Stimulated activated CD8-positive, alpha-beta memory T cell treated with anti-CD3 and anti-CD28 coated beads, Interleukin-4, amount 100 ng/mL, for 4 hours (primary cell): ENCODE data around the gene HS6ST3.
"Not testable (repeated sequence)": the region's sequence is repeated elsewhere in the genome, so short reads cannot be mapped to it uniquely, and the experiment has no call there.

Experiments used
- DNase-seq, 2 donors: peaks; one replicate each; pipeline ENCODE4 v3.0.0-alpha.2; 2020; ENCODE audit warnings: low read depth in 2 of 2, low spot score in 1 of 2

Gene HS6ST3

DNA sequence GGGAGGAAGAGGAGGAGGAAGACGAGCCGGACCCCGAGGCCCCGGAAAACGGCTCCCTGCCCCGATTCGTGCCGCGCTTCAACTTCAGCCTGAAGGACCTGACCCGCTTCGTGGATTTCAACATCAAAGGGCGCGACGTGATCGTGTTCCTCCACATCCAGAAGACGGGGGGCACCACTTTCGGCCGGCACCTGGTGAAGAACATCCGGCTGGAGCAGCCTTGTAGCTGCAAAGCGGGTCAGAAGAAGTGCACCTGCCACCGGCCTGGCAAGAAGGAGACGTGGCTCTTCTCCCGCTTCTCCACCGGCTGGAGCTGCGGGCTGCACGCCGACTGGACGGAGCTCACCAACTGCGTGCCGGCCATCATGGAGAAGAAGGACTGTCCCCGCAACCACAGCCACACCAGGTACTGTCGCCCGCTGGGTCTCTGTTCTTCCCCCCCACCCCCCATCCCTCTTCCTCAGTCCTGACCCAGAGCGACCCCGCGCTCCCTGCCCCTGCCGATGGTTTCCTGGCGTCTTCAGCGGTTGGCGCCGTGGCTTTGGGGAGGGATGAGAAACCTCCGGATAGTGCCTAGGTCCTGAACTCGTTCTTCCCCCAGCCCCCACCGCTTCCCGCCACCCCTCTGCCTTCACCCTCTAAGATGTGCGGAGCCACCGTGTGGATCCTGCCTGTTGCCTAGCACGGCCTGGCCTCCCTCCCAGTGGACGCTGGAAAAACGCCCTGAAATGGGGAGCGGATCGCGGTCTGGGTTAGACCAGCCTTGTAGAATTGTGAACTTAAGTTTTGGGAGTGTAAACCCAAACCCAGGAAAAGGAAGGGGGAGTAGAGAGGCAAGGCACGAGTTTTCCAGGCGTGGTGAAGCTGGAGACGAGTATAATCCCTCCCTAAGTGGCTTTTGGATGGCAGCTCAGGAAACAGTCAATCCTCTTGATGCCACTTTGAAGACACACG is 1.5 kb downstream of the HS6ST3 start:
- DNase-seq, result no peak

DNA sequence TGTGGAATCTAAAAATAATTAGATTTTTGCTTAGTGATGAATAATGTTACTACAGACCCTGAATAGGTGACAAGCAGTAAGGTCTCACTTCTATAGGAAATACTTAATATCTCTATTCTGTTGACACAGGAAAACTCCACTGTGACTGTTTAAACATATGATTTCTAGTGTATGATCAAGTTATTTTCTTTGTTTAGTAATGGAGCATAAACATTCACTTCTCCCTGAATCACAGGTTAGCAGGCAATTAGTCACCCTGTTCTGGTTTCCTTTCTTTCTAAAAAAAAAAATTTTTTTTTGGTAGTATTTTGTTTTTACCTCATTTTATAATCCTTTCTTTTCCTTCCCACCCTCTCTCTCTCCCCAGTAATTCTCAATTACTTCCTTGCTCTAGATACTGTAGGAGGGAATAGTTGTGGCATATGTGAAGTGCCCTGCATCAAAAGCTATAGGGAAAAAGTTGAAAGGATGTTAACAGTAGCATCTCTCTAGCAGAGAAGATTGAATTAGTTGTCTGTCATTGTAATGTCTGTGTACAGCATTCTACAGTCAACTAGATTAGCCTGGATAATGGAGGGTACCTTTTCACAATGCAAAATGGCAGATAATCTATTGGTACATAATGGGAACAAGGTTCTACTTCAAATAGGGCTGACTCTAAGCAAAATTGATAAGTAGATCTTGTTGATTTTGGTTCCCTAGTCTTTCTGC is 3.5 kb downstream of the HS6ST3 start:
- no peak for DNase-seq

DNA sequence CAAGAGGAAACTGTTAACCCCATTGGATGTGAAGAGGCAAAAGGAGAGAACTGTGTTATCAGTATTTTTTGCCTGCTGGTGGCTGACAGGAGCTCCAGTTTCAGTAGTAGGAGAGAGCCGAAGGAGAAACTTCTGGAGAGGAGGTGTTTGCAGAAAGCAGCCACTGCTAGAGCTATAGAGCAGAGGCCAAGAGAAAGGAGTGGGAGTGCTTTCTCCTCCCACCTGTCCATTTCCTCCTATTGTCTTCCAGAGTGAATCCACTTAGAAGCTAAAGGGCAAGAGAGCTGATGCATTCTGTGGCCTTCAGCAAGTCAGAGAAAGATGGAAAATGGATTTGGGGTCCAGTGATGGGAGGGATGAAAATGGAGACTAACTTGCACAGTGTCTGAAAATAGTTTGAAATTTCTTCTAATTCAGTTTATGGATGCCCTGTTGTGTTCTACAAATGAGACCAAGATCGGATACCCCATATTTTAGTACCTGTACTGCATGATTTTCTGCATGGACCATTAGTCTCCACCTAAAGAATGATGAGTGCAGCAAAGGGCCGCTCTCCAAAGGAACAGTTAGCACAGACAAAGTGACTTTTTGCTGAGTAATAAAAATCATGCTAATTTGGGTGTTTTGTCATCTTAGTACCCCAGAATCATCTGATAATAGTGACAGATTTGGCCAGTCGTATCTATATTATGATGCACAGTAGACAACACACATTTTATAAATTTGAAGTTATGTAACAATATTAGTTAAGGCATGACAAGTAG is 10.7 kb downstream of the HS6ST3 start:
- DNase-seq, result no peak

DNA sequence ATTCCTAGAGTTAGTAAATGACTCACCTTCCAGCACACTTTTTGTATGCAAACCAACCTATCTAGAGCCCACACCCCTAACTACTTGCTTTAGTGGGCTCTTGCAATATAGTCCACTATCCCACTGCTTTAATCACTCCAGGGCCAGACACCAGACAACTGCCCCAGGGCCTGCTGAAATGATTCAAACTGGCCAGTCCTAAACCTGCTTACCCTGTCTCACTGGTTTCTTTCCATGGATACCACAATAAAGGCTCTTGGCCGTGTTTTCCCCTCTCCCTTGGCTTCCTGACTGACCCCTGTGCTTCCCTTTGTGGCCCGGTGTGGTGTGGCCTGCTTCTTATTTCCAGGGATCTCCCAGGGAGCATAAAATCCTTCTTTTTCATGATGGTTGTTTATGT is 14.6 kb downstream of the HS6ST3 start:
- no peak for DNase-seq

DNA sequence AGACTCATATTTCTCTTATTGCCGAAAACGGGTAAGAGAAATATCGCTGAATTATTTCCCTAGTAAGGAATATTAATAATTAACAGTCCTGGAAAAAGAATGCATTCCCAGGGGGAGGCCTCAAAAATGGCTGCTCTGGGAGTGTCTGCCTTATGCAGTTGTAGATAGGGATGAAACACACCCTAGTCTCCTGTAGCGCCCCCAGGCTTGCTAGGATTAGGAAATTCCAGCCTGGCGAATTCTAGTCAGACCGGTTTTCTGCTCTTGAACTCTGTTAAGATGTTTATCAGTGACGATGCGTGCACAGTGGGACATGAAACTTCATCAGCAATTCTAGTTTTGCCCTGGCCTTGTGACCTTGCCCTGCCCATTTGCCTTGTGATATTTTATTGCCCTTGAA is 18.2 kb downstream of the HS6ST3 start:
- DNase-seq, result not testable (repeated sequence)

DNA sequence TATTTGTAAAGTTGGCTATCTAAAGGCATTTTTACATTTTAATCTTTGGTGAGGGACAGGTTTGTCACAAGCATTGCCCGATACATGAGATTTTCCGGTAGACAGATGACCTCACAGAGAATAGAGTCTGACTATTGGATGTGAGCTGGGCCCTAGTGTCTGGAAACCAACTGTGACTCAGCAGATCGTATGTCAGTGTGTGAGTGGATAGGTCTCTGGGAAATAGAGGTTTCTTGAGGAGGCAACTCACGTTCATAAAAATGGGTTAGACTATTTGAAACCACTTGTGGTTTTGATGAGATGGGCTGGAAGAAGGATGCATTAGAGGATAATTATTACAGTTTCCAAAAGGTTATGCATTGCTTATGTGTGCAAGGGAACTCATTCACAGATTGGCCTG is 19.2 kb downstream of the HS6ST3 start:
- DNase-seq, result no peak

DNA sequence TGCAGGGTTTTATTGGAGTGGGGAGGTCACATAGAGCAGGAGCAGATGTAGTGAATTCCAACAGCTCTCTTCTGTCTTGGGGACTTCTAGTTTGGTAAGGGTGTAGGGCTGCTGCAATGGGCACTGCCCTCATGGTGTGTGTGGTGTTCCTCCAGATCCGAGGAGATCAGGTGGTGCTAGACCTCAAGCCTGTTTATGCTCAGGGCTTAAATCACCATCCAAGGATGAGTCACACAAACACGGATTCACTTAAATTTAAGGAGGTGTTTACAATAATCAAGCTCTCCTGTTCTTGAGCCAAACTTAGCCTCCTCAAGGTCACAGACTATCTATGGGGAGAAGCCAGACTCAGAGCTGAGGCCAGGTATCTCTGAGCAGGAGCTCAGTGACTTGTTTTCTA is 23.0 kb downstream of the HS6ST3 start:
- DNase-seq, result no peak

DNA sequence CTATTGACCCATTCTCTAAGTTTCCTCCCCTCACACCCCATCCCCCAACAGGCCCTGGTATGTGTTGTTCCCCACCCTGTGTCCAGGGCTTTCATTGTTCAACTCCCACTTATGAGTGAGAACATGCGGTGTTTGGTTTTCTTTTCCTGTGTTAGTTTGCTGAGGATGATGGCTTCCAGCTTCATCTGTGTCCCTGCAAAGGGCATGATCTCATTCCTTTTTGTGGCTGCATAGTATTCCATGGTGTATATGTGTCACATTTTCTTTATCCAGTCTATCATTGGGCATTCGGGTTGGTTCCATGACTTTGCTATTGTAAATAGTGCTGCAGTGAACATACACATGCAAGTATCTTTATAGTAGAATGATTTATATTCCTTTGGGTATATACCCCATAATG is 25.5 kb downstream of the HS6ST3 start:
- DNase-seq, result not testable (repeated sequence)

DNA sequence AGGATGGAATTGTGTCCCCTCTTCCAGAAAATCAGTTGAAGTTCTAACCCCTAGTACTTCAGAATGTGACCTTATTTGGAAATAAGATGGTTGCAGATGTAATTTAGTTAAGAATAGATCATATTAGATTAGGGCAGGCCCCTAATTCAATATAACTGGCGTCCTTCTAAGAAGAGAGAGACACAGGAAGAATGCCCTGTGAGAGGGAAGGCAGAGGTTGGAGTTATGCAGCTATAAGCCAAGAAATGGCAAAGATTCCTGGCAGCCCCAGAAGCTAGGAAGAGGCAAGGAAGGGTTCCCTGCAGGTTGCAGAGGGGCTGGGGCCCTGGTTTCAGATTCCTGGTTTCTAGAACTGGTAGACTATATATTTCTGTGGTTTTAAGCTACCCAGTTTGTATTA is 30.0 kb downstream of the HS6ST3 start:
- no peak for DNase-seq

DNA sequence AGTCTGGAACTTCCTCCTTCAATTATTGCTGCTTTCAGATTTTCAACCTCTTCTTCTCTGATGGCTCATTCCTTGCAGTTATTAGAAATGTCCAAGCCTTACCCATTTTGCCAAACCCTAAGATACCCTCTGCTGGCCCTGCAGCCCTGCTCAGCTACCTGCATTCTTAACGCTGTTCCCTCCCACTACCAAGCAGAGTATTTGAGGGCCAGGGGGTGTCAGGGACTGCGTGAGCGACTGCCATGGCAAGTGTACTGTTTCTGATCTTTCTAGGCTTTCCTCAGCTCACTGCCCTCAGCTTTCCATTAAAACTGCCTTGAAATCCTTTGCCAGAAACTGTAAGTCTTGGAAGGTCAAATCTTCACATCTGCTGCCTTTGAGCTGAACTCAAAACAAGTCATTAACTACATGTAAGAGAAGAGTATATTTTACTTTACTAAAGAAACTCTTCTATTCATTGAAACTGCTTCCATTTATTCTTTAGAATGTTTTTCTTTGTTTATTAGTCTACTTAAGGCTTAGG is 41.0 kb downstream of the HS6ST3 start:
- no peak for DNase-seq

DNA sequence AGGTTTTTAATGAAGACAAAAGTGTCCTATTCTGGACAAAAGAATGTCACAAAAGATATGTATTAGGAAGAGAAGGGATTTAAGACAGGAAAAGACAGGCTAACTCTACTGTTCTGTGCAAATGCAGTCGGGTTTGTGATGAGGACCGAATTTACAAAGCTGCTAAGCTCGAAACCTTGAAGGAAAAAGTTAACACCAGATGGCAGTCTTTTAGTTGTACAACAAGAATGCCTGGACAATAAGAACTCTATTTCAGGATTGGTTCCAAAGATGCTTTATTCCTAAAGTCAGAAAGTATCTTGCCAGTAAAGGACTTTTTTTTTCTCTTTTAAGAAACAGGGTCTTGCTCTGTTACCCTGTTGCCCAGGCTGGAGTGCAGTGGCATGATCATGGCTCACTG is 51.1 kb downstream of the HS6ST3 start:
- DNase-seq, result no peak

DNA sequence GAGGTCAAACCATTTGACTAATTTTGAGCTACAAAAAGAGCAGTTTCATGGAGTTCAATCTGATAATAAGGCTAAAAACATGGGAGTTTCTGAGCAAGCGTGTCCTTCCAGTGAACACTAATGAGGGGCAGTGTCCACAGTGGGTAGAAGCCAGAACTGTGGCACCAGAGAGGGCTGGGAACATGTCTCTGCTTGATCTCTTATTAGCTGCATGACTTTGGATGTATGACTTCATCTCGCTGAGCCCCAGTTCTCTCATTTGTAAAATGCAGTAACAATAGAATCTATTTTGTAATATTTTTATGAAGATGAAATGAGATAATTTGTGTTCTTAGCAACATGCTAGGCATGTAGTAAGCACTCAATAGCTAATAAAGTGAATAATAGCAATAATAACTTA is 69.8 kb downstream of the HS6ST3 start:
- DNase-seq, result no peak

DNA sequence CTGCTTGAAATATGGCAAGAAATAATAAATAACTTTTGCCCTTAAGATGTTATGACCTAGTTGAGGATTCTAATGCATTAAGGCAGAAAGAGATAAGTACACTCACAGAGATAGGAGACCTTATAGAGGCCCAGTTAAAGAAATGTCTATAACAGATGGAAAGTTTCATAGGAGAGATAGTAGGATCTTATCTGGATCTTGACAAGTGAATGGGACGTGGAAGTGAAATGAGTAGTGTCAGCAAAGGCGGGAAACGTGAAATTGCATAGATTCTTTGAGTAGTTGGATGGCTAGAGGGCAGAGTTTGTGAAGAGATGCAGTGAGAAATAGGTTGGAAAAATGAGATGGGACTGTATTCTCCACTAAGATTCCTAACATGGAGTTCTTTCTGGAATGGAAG is 71.2 kb downstream of the HS6ST3 start:
- no peak for DNase-seq

DNA sequence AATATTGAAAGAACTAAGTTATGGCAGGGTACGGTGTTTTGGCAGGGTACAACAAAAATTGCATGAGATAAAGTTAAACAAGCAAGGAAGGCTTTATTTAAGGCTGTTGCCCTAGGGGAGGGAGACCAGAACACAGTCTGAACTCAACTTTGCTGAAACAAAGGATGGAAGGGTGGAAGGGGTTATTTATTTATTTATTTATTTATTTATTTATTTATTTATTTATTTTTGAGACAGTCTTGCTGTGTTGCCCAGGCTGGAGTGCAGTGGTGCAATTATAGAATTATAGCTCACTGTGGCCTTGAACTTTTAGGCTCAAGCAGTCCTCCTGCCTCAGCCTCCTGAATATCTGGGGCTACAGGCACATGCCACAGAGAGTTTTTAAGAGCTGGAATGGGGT is 75.9 kb downstream of the HS6ST3 start:
- no peak for DNase-seq

DNA sequence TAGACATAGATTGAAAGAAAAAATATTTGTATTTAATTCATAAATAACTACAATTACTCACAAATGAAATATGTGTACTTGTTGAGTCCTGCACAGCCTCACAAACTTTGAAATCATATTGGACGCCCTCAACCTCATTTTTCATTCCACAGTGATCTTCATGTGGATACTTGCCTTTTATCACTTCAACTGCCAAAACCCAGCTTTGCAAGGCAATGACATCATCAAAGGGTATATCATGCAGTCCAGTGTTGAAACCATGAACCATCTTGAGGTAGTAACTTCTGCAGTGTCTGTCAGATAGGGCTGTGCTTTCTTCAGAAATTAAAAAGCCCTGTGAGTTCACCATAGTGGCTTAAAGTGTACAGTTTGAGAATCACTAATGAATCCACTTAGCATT is 82.2 kb downstream of the HS6ST3 start:
- DNase-seq, result no peak

DNA sequence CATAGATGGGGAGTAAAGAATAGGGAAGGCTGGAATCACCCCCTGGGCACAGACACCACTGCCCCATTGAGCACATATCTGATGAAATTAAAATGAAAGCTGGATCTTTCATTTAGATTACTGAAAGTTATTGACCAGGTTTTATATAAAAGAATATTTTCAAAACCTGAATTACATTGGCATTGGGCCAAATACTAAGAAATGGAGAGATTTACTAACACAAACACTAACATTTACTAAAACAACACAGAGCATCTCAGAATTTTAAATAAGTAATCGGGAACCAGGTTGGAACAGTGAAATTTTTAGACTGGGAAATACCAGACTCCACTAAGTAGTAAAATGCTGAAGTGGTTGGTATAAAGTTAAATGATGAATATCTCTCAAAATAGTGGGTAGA is 88.9 kb downstream of the HS6ST3 start:
- no peak for DNase-seq

DNA sequence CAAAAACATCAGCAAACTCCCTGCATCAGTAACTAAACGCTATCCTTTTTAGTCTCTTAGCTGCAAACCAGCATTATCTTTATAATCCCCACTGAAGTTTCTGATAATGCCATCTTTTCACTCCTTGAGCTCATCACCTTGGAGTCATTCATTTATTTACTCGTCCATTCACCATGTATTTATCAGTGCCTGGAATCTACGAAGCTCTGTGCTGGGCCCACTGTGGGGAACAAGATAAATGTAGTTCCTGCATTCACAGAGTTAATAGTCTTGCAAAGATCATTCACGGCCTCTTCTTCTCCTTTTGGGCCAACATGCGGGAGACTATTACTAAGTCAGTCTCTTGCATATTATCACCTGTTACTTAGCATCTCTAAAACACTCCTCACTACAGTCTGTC is 89.4 kb downstream of the HS6ST3 start:
- DNase-seq, result no peak

DNA sequence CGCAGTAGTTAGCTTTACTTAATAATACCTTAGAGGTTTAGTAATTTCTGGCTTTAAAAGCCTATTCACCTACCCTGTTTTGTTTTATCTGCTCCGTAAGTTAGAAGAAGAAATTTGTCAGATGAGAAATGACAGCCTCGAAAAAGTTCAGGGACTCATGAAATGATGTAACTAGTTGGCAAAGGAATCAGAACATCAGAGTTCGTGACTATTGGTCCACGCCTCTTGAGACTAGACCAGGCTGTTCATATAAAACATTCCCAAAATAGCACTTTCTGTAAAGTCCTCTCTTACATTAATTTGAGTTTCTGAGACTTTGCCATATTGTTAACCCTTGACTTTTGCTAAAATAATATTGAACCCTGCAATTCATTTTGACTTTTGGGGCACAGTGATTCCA is 92.0 kb downstream of the HS6ST3 start:
- no peak for DNase-seq

DNA sequence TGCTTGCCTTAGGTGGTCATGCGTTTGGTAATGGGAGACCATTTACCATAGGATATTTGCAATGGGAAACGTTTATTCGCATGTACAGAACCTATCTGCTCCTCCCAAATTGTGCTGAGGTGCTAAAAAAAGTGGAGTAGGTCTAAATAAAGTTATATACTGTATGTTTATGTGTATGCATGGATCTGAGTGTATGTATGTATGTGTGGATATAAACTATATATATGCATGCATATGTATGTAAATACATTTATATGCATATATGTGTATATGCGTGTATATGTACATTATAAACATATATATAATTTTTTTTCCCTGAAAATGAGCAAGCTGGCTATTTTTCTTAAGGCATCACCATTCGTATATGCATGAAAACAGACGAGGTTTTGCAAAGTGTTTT is 95.9 kb downstream of the HS6ST3 start:
- DNase-seq, result no peak

DNA sequence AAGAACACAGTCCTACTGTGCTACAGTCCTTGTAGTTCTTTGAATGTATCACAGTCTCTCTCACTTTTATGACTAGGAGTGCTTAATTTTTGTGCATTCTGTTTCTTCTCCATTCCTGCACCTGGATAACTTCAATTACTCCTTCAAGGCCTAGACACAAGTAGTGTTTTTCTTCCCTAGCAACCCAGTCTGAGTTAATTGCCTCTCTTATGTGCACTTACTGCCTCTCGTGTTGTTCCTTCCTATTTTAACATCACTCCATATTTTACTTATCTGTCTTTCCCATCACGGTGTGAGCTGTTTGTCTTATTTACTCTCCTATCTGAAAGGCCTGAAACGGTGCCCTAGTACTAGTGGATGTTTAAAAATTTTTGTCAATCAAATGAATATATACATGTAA is 101.5 kb downstream of the HS6ST3 start:
- no peak for DNase-seq

DNA sequence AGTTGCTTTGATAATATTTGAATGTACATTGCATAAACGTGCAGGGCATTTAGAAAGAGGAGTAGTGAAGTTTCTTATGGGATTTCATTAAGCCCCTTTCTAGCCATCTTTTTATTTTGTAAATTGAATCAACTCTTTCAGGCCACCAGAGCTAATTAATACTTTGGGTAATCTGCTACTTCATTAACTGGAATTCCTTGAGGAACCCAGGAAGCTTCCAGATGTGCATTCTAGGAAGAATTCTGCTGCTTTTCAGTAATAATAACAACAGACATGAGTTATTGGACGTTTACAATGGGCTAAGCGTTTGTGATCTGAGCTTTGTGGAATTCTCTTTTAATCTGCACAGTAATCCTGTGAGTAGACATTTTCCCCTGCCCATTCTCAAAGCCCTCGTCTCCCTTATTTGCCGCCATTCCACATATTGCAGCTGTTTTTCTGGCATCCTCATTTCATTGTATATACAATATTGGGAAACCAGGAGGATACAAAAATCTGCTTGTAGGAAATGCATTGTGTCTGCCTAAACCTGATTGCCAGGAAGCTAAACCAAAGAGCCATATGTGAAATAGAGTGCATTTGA is 103.9 kb downstream of the HS6ST3 start:
- no peak for DNase-seq
